Stimulated activated CD4-positive, alpha-beta T cell treated with anti-CD3 and anti-CD28 coated beads, Interleukin-2, amount 100 ng/mL, for 48 hours (primary cell): ENCODE measurements around the gene DGCR8.
A peak's percentile ranks its signal among the peaks of the same experiment; 100 is the strongest.

ENCODE experiments used
- DNase-seq, 2 donors: peaks; one replicate each; pipeline ENCODE4 v3.0.0-alpha.2; 2020

The DGCR8 gene

GRCh38 chr22:20111689-20112622, 31.9 kb downstream of the DGCR8 start:
- DNase-seq: no peak

GRCh38 chr22:20112623-20113511, 32.8 kb downstream of the DGCR8 start:
- DNase-seq: no peak

GRCh38 chr22:20113551-20114310, 33.7 kb downstream of the DGCR8 start:
- DNase-seq: no peak

GRCh38 chr22:20114506-20115475, 34.8 kb downstream of the DGCR8 start:
- no peak for DNase-seq

- DNase-seq: no peak
These were observed 35.8 kb downstream of the DGCR8 start, which contains the start of gene RANBP1 for GRCh38 chr22:20115691-20116375. RANBP1 (plus strand) TSS chr22:20116104; CDS start chr22:20116185, 81 bp downstream.

GRCh38 chr22:20116376-20116950, 36.4 kb downstream of the DGCR8 start:
- no peak for DNase-seq

- peak; percentile 97 for DNase-seq
These were observed 37.1 kb downstream of the DGCR8 start, which contains the start of gene TRMT2A for GRCh38 chr22:20116951-20117632. TRMT2A (minus strand) TSS chr22:20117226; CDS start chr22:20116906, 320 bp downstream.

- DNase-seq: peak; percentile 72 to 79
These were observed 37.7 kb downstream of the DGCR8 start for GRCh38 chr22:20117633-20118299.

GRCh38 chr22:20118300-20119020, 38.4 kb downstream of the DGCR8 start:
- DNase-seq: no peak

- no peak for DNase-seq
These were observed 41.9 kb downstream of the DGCR8 start for GRCh38 chr22:20121856-20122415.

GRCh38 chr22:20123366-20124082, 43.5 kb downstream of the DGCR8 start:
- DNase-seq: no peak

- DNase-seq: no peak
These were observed 44.2 kb downstream of the DGCR8 start for GRCh38 chr22:20124083-20124787.

- no peak for DNase-seq
These were observed 45.4 kb downstream of the DGCR8 start for GRCh38 chr22:20125201-20126174.

GRCh38 chr22:20126284-20127029, 46.4 kb downstream of the DGCR8 start:
- DNase-seq: no peak
